DND-41 (cell line): ENCODE results near the gene MGST2.

Experiments
- CTCF ChIP-seq: IDR thresholded peaks from 2 replicates; pipeline ENCODE4 v1.5.1; 2012; ENCODE audit warnings: borderline replicate concordance, low read length, moderate library complexity, mild to moderate bottlenecking; ENCODE audit not compliant: poor library complexity, severe bottlenecking; ENCODE audit errors: extremely low read depth
- EZH2 ChIP-seq: IDR thresholded peaks from 3 replicates; pipeline ENCODE4 v1.6.1; 2012; ENCODE audit warnings: borderline replicate concordance, low read depth, mild to moderate bottlenecking, moderate library complexity, low read length, inconsistent platforms; ENCODE audit not compliant: severe bottlenecking

- TF ChIP-seq EZH2 (no peak), CTCF (no peak)
These were observed 61.0 kb downstream of the MGST2 start for GRCh38 chr4:139726615-139727014.
